Measurements from ENCODE around the gene MAPRE3. TPM values are rescaled to one million over a fixed set of nuclear protein-coding genes. Genes with fewer than 3 reads are reported as not detected.

Gene MAPRE3
- total and polyA plus RNA-seq, 11 donors = 27.4 to 65.0 (median 42.3) TPM

DNA sequence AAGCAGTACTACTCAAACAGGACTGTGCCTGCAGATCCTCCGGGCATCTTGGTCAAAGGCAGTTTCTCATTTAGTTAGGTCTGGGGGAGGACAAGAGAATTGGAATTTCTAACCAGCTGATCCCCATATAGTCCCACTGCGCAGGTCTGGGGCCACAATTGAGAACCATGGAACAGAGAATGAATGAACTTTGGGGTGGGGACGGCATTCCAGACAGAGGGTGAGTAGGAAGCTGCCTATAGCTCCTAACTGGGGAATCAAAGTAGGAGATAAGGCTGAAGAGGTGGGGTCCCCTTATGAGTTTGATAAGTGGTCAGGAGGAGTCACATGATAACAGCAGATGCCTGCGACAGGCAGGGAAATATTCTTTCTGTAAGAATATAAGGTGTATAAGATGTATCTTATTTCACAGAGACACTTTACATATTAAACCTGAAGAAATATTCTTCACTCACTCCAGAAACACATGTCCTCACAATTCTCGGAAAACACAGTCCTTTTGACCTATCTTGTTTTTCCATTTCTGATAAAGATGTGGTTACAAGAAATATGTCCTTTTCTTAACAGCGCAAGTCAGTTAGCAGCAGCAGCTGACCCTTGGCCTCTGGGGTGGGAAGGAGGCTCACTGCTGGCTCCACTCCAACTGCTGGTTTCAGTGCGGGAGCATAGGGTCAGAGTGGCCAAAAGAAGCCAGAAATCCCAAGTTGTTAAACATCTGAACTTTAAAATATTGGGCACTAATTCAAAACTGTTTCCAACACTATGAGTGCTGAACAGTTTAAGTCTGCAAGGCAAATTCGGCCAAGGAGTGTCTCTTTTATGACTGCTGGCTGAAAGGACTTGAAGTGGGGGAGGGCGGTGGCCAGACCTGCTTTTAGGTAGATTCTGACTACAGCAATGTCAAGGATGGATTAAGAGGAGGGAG lies 49.8 kb downstream of the MAPRE3 start:
- Histone ChIP-seq H3K27me3 (no peaks in the 10 kb centered on the region), H3K9me3 (no peaks in the 10 kb centered on the region), H3K36me3 (peaks cover 0 to 30% (median 18%) of the 10 kb centered on the region in 9 donors), H3K4me1 (peaks cover 0 to 53% (median 27%) of the 10 kb centered on the region in 12 donors), H3K27ac (peak overlapping the region in 6 of 12 donors; percentile 1 to 59 (median 36)), H3K4me3 (no peak overlapping the region)
- TF ChIP-seq POLR2A (IDR thresholded peaks at IDR 0.05) = no peak
- TF ChIP-seq, protein P1, sequence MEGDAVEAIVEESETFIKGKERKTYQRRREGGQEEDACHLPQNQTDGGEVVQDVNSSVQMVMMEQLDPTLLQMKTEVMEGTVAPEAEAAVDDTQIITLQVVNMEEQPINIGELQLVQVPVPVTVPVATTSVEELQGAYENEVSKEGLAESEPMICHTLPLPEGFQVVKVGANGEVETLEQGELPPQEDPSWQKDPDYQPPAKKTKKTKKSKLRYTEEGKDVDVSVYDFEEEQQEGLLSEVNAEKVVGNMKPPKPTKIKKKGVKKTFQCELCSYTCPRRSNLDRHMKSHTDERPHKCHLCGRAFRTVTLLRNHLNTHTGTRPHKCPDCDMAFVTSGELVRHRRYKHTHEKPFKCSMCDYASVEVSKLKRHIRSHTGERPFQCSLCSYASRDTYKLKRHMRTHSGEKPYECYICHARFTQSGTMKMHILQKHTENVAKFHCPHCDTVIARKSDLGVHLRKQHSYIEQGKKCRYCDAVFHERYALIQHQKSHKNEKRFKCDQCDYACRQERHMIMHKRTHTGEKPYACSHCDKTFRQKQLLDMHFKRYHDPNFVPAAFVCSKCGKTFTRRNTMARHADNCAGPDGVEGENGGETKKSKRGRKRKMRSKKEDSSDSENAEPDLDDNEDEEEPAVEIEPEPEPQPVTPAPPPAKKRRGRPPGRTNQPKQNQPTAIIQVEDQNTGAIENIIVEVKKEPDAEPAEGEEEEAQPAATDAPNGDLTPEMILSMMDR (IDR thresholded peaks at IDR 0.05) = no peak
- WGBS, 4 donors = 66 to 70% (median 68%) methylated on average over 9 of the region's 9 CpGs
- intact Hi-C loops (cut with DNase I) = loop anchor here in 7 of 10 donors (5.0 to 10.0 kb wide), 4 partner anchors 38 to 175 kb away; partner anchors contain the start of gene DPYSL5 (in 6 of the 7)
- DNase-seq (peak; percentile 56 to 79 (median 68)), ATAC-seq (peak in 1 of 4 donors; percentile 39)

GRCh38 chr2:27021253-27022049 lies 51.0 kb downstream of the MAPRE3 start:
- Histone ChIP-seq H3K4me1 (peaks cover 0 to 42% (median 16%) of the 10 kb centered on the region in 12 donors), H3K4me3 (no peak overlapping the region), H3K9me3 (no peaks in the 10 kb centered on the region), H3K27ac (peak overlapping the region in 3 of 12 donors; percentile 1 to 24 (median 9)), H3K36me3 (peaks cover 0 to 41% (median 27%) of the 10 kb centered on the region in 9 donors), H3K27me3 (no peaks in the 10 kb centered on the region)
- TF ChIP-seq, protein P1 (IDR thresholded peaks at IDR 0.05) = no peak
- no peak for TF ChIP-seq POLR2A (IDR thresholded peaks at IDR 0.05)
- 79 to 83% (median 81%) methylated on average over 11 of the region's 11 CpGs for WGBS, 4 donors
- DNase-seq (no peak), ATAC-seq (no peak)
- intact Hi-C loops (cut with DNase I) = no loop called here

DNA sequence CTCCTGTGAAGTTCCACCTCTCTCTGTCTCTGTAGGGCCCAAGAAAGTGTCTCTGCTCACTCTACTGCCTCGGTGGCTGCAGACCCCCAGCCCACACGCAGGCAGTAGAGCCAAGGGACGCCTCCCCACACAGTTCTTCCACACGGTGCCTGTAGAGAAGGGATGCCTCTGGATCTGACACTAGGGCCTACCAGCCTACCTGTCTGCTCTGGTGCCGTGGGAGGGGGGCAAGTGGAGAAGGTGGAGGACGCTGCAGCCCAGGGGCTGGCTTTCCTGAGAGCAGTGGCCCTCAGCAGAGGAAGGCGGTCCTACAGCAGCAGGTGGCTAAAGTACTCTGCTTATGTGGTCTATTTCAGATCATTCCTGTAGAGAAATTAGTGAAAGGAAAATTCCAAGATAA lies 53.3 kb downstream of the MAPRE3 start:
- DNase-seq (no peak), ATAC-seq (no peak)
- no peaks in the 10 kb centered on the region for H3K9me3 ChIP-seq
- H3K4me3 ChIP-seq = no peak overlapping the region
- H3K4me1 ChIP-seq = peaks cover 0 to 24% (median 11%) of the 10 kb centered on the region in 12 donors
- intact Hi-C loops (cut with DNase I) = no loop called here
- WGBS, 4 donors = 87 to 94% (median 92%) methylated on average over 7 of the region's 7 CpGs
- H3K36me3 ChIP-seq = peaks cover 0 to 50% (median 39%) of the 10 kb centered on the region in 9 donors
- H3K27me3 ChIP-seq = no peaks in the 10 kb centered on the region
- H3K27ac ChIP-seq = no peak overlapping the region
- TF ChIP-seq POLR2A (IDR thresholded peaks at IDR 0.05) = no peak

DNA sequence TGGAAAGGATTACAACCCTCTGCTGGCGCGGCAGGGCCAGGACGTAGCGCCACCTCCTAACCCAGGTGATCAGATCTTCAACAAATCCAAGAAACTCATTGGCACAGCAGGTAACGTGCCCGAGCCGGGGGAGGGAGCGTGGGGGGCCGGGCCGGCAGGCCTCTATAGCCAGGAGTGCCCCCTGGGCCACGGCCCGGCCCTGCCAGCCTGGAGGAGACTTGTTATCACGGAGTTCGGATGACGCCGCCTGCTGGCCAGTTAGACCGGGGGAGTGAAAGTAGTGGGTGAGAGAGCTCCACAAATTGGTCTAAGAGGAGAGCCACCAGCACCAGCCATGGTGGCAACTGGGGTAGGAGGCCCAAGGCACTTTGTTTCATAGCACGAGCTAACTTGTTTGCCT lies 53.8 kb downstream of the MAPRE3 start:
- 79 to 88% (median 85%) methylated on average over 17 to 18 of the region's 18 CpGs for WGBS, 4 donors
- Histone ChIP-seq H3K27me3 (no peaks in the 10 kb centered on the region), H3K27ac (no peak overlapping the region), H3K36me3 (peaks cover 0 to 55% (median 42%) of the 10 kb centered on the region in 9 donors), H3K4me3 (no peak overlapping the region), H3K9me3 (no peaks in the 10 kb centered on the region), H3K4me1 (peaks cover 0 to 24% (median 11%) of the 10 kb centered on the region in 12 donors)
- intact Hi-C loops (cut with DNase I) = no loop called here
- no peak for ATAC-seq
- DNase-seq = no peak
- no peak for TF ChIP-seq POLR2A (IDR thresholded peaks at IDR 0.05)
- TF ChIP-seq, protein P1 (IDR thresholded peaks at IDR 0.05) = no peak
